GM18858 (cell line): ENCODE data around the gene LONP1.
"Not testable (repeated sequence)": the region's sequence is repeated elsewhere in the genome, so short reads cannot be mapped to it uniquely, and the experiment has no call there.

Experiments
- ATAC-seq: cut with Tn5 transposase; IDR thresholded peaks from one replicate; pipeline ENCODE4 v1.9.1; 2021; ENCODE audit not compliant: unreplicated experiment

LONP1 gene

GRCh38 chr19:5714816-5715215, 5.1 kb downstream of the LONP1 start:
- ATAC-seq, result no peak

- ATAC-seq, result no peak
Measured at GRCh38 chr19:5713228-5713627, 6.7 kb downstream of the LONP1 start.

- no peak for ATAC-seq
Measured at GRCh38 chr19:5711713-5712161, 8.2 kb downstream of the LONP1 start.

GRCh38 chr19:5711025-5711424, 8.9 kb downstream of the LONP1 start:
- ATAC-seq, result no peak

- no peak for ATAC-seq
Measured at GRCh38 chr19:5707576-5708575, 12.1 kb downstream of the LONP1 start.

GRCh38 chr19:5706876-5707573, 12.9 kb downstream of the LONP1 start:
- no peak for ATAC-seq

- ATAC-seq, result no peak
Measured at GRCh38 chr19:5705552-5705951, 14.4 kb downstream of the LONP1 start.

GRCh38 chr19:5703819-5704818, 15.8 kb downstream of the LONP1 start:
- ATAC-seq, result no peak

- ATAC-seq, result not testable (repeated sequence)
Measured at GRCh38 chr19:5702053-5702410, 17.9 kb downstream of the LONP1 start.

- no peak for ATAC-seq
Measured at GRCh38 chr19:5700455-5701092, 19.4 kb downstream of the LONP1 start.

GRCh38 chr19:5698635-5699422, 21.1 kb downstream of the LONP1 start:
- ATAC-seq, result no peak

GRCh38 chr19:5697890-5698634, 21.9 kb downstream of the LONP1 start:
- no peak for ATAC-seq

GRCh38 chr19:5697022-5697889, 22.7 kb downstream of the LONP1 start:
- no peak for ATAC-seq

GRCh38 chr19:5696196-5697021, 23.5 kb downstream of the LONP1 start:
- ATAC-seq, result no peak

- ATAC-seq, result no peak
Measured at GRCh38 chr19:5695649-5696195, 24.2 kb downstream of the LONP1 start.

GRCh38 chr19:5694956-5695648, 24.8 kb downstream of the LONP1 start:
- ATAC-seq, result no peak
